Type B pancreatic cell (in vitro differentiated cells): ENCODE results near the gene EPHA8. TPM values are rescaled to one million over a fixed set of nuclear protein-coding genes. Genes with fewer than 3 reads are reported as not detected.

Experiments
- DNase-seq: peaks from one replicate; pipeline ENCODE4 v3.0.0; 2021; ENCODE audit warnings: mixed read lengths; ENCODE audit not compliant: unreplicated experiment; ENCODE audit errors: extremely low spot score
- H3K27ac Mint-ChIP-seq: 2 replicates; pipeline ENCODE4 v1.8.0; 2021; ENCODE audit warnings: mild to moderate bottlenecking, mixed read lengths
- H3K27me3 Mint-ChIP-seq: 2 replicates; pipeline ENCODE4 v1.8.0; 2021; ENCODE audit warnings: mixed read lengths
- H3K36me3 Mint-ChIP-seq: 2 replicates; pipeline ENCODE4 v1.8.0; 2021; ENCODE audit warnings: mixed read lengths
- H3K4me1 Mint-ChIP-seq: one replicate; pipeline ENCODE4 v1.8.0; 2021; ENCODE audit warnings: mixed read lengths; ENCODE audit not compliant: unreplicated experiment
- H3K4me3 Mint-ChIP-seq: 2 replicates; pipeline ENCODE4 v1.8.0; 2021; ENCODE audit warnings: mild to moderate bottlenecking, mixed read lengths
- H3K9me3 Mint-ChIP-seq: 2 replicates; pipeline ENCODE4 v1.8.0; 2021; ENCODE audit warnings: mixed read lengths
- CTCF ChIP-seq: fragments of 200-600 bp; sonication (generic); conservative IDR thresholded peaks from 2 replicates; pipeline ENCODE4 v1.5.0; 2021; ENCODE audit warnings: antibody characterized with exemption, mild to moderate bottlenecking
- long read RNA-seq: library from polyadenylated mRNA; unstranded; transcript quantifications from one replicate; pipeline ENCODE4 v2.0.0, GENCODE V29; 2020
- total RNA-seq: library from RNA; stranded (reverse); gene quantifications from 2 replicates; pipeline ENCODE4 v1.2.1, GENCODE V29; 2021; ENCODE audit warnings: low replicate concordance

Gene EPHA8
- 0.46 and 3.4 TPM in 2 replicates for total RNA-seq
- long read RNA-seq, partial matches to known transcripts: 0 of 1 reads
- long read RNA-seq, other reads (novel, unspliced or antisense): 1 of 1 reads

DNA sequence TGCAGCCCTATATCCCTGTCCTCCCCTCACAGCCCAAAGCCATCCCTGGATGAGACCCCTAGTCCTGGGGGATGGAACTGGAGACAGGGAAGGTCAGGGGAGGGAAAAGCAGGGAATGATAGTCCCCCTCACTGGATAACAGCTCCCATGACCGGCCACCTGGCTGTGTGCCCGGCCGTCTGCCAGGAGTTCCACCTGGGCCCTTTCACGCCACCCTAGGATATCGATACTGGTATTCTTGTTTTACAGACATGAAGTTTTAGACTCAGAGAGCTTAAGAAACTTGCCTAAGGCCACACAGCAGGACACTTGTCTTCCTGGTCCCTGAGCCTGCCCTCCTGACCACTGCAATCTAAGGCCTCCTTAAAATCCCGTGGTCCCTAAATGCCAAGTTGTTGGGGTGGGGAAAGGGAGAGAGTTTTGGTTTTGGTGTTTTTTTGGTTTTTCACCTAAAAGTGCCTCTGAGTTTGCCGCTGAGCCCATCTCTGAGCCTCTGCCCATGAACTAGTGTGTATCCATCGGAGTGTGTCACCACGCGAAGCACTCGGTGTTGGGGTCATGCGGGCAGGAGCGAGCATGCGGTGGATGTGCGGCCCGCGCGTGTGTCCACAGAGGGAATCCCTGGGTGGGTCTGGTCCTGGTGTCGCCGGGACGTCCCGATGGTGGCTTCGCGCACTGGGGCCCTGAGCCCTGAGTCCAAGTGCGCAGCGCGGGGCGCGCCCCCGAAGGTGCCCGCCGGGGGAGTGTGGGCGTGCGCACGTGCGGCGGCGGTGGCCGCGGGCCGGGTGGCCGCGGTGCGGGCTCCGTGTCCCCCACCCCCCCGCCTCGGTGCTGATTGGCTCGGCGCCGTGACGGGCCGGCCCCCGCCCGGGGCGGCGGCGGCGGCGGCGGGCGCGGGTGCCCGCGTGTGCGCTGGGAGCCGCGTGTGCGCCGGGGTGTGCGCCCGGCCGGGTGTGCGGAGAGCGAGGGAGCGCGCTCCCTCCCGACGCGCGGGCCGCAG lies at the start of gene EPHA8:
TSS of gene EPHA8 (plus strand) at position 906 of the 1,000 bp plus-strand sequence. CDS start 147 bp downstream, outside the sequence.
- Mint-ChIP-seq H3K36me3 (no peaks in the 10 kb centered on the region), H3K4me1 (no peaks in the 10 kb centered on the region), H3K27me3 (peaks cover 81% of the 10 kb centered on the region), H3K27ac (no peak within 1 kb of the TSS), H3K9me3 (no peaks in the 10 kb centered on the region), H3K4me3 (peak within 1 kb of the TSS; percentile 82)
- TF ChIP-seq CTCF: no peak
- DNase-seq: no peak

DNA sequence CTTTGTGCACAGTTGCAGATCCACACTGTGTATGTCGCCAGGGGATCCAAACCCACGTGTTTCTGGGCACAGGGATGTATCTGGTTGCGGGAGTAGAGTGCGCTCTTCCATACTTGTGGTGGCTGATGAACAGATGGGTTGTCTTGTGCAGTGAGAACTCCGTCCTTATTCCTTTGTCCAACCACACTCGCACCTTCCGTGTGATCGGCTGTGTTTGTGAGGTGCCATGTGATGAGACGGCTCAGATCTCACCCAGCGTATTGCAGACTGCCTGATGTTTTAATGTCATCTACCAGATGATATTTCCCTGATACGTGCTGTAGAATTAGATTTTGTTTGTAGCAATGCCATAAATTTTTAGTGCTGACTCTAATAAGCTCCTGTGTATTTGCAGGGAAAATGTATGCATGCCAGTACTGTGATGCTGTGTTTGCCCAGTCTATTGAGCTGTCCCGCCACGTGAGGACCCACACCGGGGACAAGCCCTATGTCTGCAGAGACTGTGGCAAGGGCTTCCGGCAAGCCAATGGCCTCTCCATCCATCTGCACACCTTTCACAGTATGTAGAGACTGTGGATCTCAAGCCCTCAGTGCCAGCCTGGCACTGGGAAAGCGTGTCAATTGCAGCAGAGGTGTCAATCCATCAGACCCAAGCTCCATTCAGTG lies 46.2 kb upstream of the EPHA8 start:
- no peak for DNase-seq
- H3K4me3 Mint-ChIP-seq: no peak overlapping the region

DNA sequence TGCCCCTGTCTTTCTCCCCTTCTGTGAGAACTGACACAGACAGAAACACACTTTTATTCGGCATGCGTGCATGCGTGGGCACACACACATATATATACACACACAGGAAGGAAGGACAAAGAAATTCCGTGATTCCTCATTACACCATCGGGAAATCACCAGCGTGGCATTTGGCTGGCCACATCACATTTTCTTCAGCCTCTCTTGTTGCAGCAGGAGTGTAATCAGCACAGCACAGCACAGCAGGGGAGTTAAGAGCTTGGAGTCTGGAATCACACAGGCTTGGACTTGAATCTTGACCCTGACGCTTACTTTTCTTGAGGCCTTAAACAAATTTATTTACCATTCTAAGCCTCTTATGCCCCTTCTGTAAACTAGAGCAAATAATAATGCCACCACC lies 45.3 kb upstream of the EPHA8 start:
- no peak overlapping the region for H3K27ac Mint-ChIP-seq
- no peaks in the 10 kb centered on the region for H3K4me1 Mint-ChIP-seq
- peaks cover 53% of the 10 kb centered on the region for H3K36me3 Mint-ChIP-seq
- DNase-seq: no peak
- H3K9me3 Mint-ChIP-seq: no peaks in the 10 kb centered on the region
- no peaks in the 10 kb centered on the region for H3K27me3 Mint-ChIP-seq
- no peak for TF ChIP-seq CTCF
- H3K4me3 Mint-ChIP-seq: no peak overlapping the region

More for the DNA sequence above, 46.2 kb upstream of the EPHA8 start:
- Mint-ChIP-seq H3K36me3 (peaks cover 52% of the 10 kb centered on the region), H3K9me3 (no peaks in the 10 kb centered on the region), H3K27ac (no peak overlapping the region), H3K4me1 (no peaks in the 10 kb centered on the region), H3K27me3 (no peaks in the 10 kb centered on the region)
- TF ChIP-seq CTCF: no peak

- no peak for TF ChIP-seq CTCF
- peaks cover 54% of the 10 kb centered on the region for H3K36me3 Mint-ChIP-seq
- no peaks in the 10 kb centered on the region for H3K4me1 Mint-ChIP-seq
- DNase-seq: no peak
- no peak overlapping the region for H3K4me3 Mint-ChIP-seq
- no peaks in the 10 kb centered on the region for H3K27me3 Mint-ChIP-seq
- no peak overlapping the region for H3K27ac Mint-ChIP-seq
- H3K9me3 Mint-ChIP-seq: no peaks in the 10 kb centered on the region
Observed at GRCh38 chr1:22518379-22518778, 44.9 kb upstream of the EPHA8 start.

- H3K36me3 Mint-ChIP-seq: peaks cover 44% of the 10 kb centered on the region
- H3K9me3 Mint-ChIP-seq: no peaks in the 10 kb centered on the region
- no peak overlapping the region for H3K27ac Mint-ChIP-seq
- H3K4me1 Mint-ChIP-seq: no peaks in the 10 kb centered on the region
- H3K27me3 Mint-ChIP-seq: no peaks in the 10 kb centered on the region
- no peak overlapping the region for H3K4me3 Mint-ChIP-seq
- no peak for TF ChIP-seq CTCF
- no peak for DNase-seq
Observed at GRCh38 chr1:22520871-22521270, 42.4 kb upstream of the EPHA8 start.
